VCaP (cell line): Measurements from ENCODE around the gene DHCR24.

Source experiments
- H3K27ac ChIP-seq: fragments of 450-650 bp; 2 replicates; pipeline ENCODE4 v1.5.1; 2017
- TF ChIP-seq, protein P1 (sequence below): fragments of 450-650 bp; conservative IDR thresholded peaks from 2 replicates; pipeline ENCODE4 v1.5.1; 2017; ENCODE audit warnings: mild to moderate bottlenecking, moderate library complexity

DHCR24 gene

DNA sequence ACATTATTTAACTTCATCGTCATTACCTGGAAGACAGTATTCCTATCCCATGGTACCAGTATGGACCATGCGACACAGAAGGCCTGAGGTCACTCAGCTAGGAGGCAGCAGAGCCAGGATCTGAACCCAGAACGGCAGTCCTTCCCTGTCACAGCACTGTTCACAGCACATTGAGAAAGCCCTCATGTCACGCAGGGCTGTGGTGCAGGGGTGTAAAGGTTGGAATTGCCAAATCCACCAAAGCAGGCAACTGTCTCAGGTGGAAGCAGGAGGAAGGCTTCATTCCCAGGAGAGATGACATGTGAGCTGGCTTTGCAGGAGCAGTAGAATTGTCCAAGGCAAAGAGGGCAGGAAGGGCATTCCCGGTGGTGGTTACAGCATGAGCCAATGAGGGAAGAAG lies 75.9 kb downstream of the DHCR24 start:
- TF ChIP-seq, protein P1, sequence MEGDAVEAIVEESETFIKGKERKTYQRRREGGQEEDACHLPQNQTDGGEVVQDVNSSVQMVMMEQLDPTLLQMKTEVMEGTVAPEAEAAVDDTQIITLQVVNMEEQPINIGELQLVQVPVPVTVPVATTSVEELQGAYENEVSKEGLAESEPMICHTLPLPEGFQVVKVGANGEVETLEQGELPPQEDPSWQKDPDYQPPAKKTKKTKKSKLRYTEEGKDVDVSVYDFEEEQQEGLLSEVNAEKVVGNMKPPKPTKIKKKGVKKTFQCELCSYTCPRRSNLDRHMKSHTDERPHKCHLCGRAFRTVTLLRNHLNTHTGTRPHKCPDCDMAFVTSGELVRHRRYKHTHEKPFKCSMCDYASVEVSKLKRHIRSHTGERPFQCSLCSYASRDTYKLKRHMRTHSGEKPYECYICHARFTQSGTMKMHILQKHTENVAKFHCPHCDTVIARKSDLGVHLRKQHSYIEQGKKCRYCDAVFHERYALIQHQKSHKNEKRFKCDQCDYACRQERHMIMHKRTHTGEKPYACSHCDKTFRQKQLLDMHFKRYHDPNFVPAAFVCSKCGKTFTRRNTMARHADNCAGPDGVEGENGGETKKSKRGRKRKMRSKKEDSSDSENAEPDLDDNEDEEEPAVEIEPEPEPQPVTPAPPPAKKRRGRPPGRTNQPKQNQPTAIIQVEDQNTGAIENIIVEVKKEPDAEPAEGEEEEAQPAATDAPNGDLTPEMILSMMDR = no peak
- no peak overlapping the region for H3K27ac ChIP-seq

DNA sequence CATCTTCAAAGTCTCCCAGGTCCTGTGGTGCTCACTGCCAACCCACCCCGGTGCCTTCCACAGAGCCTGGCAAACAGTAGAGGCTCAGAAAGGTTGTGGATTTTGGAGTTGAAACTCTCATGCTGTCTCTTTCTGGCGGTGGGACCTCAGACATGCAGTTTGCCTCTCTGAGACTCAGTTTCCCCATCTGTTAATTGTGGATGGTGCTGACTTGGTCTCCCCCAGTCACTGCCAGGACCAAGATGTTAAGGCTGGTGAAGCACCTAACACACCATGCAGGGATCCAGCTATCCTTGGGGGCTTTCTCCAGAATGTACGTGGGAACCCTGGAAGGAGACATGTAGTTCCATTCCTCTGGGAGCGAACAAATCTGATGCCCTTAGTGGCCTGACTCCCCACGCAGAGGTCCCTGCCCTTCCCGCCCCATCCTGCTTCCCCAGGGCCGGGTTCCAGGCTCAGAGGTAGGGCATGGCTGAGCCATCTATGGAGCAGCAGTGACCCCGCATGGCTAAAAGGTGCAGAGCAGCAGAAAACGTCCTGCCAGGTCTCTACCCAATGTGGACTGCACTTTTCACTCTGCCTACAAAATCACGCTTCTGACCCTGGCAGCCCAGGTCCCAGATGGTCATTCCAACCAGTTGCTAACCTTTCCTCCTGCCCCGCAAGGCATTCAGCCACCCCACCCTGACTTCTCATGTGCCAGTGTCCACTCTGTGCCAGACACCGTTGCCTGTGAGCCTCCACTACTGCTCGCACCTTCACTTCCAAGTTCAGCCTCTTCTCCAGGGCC lies 76.6 kb downstream of the DHCR24 start:
- TF ChIP-seq, protein P1 = peak; percentile 87
- no peak overlapping the region for H3K27ac ChIP-seq

DNA sequence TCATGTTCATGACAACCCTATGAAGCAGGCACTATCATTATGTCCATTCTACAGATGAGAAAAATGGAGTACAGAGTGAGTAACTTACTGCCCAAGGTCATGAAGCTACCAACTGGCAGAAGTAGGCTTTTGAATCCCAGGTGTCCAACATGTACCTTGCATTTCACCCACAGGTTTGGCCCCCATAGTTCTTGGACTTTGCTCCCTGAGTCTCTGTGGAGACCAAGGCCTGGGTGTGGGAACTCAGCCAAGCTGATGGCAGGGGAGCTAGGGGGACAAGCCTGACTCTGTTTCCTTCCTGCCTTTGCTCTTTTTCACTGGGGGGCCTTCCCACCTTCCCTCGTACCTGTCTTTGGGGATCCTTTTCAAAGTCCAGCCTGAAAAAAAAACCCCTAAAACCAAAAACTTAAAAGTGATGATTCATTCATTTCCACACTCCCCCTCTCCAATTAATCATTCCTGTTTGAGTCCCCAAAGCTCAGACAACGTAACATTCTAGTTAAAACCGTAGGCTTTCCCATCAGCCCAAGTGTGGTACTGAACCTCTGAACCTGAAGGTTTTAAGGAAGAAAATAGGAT lies 77.4 kb downstream of the DHCR24 start:
- TF ChIP-seq, protein P1 = no peak
- no peak overlapping the region for H3K27ac ChIP-seq

DNA sequence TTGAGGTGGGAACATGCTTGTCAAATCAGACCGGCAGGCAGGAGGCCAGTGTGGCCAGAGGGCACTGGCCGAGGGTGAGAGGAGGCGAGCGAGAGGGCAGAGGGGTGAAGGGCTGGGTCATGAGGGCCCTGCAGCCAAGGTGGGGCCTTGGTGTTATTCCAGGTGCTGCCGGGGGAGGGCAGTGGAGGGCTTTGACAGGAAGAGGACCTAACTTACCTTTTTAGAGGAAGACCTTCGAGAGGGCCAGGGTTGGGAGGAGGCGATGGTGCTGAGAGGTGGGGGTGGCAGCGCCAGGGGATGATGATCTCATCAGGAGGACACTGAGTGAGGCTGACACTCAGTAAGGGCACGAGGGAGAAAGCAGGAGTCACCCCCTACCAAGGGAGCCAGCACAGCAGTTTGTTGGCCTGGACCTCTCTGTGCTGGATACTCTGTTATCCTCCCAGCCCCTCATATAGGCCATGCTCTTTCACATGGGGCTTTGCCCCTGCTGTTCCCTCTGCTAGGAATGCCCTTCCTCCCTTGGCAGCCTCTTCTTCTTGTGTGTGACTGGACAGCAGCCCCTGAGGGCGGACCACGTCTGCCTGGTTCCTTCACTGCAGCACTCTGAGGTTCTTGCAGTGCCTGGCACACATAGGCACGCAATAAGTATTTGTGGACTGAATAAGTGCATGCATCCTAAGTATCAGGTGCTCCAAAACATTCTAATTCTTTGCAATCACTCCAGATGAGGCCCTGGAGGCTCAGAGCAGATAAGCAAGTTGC lies 78.4 kb downstream of the DHCR24 start:
- no peak overlapping the region for H3K27ac ChIP-seq
- TF ChIP-seq, protein P1 = no peak

DNA sequence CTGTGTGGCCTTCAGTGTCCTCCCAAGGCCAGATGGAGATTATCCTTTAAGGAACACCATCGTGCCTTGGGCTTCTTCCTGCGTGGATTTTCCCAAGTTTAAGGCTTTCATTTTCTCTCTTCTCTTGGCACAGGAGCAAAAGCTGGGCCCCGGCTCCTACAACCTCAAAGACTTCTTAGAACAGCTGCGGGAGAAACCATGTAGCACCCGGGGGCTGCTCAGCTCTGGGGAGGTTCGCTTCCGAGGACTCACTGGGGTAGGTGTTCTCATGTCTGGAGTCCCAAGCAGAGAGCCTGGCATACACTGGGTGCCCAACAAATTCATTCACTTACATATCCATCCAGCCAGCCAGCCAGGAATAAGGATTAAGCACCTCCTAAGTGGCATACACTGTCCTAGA lies 79.2 kb downstream of the DHCR24 start:
- no peak overlapping the region for H3K27ac ChIP-seq
- TF ChIP-seq, protein P1 = no peak

DNA sequence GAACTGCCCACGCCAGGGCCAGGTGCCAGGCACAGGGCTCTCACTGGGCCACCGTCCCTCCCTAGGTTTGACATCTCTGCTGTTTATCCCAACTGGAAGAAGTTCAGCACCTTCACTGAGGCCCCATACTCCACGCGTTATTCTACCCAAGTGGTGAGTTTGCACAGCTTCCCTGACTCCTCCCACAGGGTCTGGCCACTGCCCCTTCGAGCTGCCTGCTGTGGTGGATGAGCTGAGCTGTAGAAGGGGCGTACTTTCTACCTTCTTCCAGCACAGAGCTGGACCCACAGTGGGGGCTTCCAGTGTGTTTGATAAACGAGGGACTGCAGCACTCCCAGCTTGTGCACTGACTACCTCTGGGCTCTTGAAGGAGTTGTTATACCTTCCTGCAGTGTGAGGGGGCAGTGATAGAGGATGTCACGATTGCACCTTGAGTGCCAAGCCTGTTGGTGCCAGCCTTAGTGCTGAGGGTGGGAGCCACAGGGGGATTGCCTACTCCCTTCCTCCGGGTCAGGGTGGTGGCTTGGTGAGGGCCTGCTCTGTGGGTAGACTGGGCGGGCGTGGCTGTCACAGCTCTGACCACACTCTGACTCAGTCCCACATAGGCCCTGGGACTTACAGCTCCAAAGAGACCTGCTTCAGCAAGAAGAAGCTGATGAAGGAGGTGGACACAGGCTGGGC lies 79.9 kb downstream of the DHCR24 start:
- TF ChIP-seq, protein P1 = no peak
- H3K27ac ChIP-seq = no peak overlapping the region

DNA sequence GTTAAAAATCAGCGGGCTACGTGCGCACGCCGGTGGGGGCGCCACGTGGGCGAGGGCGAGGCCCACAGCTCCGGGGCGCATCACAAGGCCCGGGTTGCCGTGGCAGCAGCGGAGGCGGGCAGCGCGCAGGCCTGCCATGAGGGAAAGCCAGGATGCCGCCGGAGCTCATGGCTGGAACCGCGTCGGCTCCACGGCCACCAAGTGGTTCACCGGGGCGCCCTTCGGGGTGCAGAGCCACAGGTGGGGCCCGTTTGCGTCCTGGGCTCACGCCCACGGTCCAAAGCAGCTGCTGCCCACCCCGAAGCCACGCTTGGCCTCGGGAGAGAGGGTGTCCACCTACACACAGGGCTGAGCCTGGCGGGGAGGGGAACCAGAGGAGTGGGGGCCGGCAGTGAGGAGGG lies 81.0 kb downstream of the DHCR24 start:
- TF ChIP-seq, protein P1 = no peak
- no peak overlapping the region for H3K27ac ChIP-seq
